GM12864 (cell line): ENCODE measurements around the gene COQ3.
"Not testable (repeated sequence)": the region's sequence is repeated elsewhere in the genome, so short reads cannot be mapped to it uniquely, and the experiment has no call there.

ENCODE experiments used
- DNase-seq: peaks from one replicate; pipeline ENCODE4 v3.0.0-alpha.2; 2011; ENCODE audit warnings: low read depth
- H3K4me3 ChIP-seq: 2 replicates; pipeline ENCODE4 v1.5.1; 2011; ENCODE audit warnings: mild to moderate bottlenecking, low read depth, low read length, control low read depth
- TF ChIP-seq, protein P1 (sequence below): IDR thresholded peaks from 2 replicates; pipeline ENCODE4 v1.5.1; 2011; ENCODE audit warnings: low read depth, mild to moderate bottlenecking, moderate library complexity, low read length, control low read depth, inconsistent platforms; ENCODE audit errors: missing control alignments

COQ3 gene

GRCh38 chr6:99348288-99349170 is 45.5 kb downstream of the COQ3 start:
- DNase-seq, result no peak
- TF ChIP-seq, protein P1, sequence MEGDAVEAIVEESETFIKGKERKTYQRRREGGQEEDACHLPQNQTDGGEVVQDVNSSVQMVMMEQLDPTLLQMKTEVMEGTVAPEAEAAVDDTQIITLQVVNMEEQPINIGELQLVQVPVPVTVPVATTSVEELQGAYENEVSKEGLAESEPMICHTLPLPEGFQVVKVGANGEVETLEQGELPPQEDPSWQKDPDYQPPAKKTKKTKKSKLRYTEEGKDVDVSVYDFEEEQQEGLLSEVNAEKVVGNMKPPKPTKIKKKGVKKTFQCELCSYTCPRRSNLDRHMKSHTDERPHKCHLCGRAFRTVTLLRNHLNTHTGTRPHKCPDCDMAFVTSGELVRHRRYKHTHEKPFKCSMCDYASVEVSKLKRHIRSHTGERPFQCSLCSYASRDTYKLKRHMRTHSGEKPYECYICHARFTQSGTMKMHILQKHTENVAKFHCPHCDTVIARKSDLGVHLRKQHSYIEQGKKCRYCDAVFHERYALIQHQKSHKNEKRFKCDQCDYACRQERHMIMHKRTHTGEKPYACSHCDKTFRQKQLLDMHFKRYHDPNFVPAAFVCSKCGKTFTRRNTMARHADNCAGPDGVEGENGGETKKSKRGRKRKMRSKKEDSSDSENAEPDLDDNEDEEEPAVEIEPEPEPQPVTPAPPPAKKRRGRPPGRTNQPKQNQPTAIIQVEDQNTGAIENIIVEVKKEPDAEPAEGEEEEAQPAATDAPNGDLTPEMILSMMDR, result no peak
- H3K4me3 ChIP-seq, result no peak overlapping the region

DNA sequence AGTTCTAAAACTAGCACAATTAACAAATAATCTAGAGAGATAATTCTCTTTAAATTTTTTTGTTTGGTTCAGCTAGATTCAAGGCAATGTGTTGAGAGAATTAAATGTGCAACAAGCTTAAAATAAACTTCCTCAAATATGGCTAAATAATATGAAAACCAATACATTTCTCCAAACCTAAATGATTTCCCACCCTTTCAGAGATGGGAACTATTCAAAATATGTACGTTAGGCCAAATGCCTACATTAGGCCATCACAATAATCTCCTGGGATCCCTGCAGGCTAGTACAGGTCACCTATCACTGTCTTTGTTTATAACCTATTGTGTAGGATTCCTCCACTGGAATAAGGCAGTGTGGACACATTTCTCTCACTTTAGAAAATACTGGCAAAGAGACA is 46.2 kb downstream of the COQ3 start:
- TF ChIP-seq, protein P1, result no peak
- no peak overlapping the region for H3K4me3 ChIP-seq
- DNase-seq, result no peak

GRCh38 chr6:99346595-99346994 is 47.4 kb downstream of the COQ3 start:
- no peak overlapping the region for H3K4me3 ChIP-seq
- TF ChIP-seq, protein P1, result no peak
- no peak for DNase-seq

DNA sequence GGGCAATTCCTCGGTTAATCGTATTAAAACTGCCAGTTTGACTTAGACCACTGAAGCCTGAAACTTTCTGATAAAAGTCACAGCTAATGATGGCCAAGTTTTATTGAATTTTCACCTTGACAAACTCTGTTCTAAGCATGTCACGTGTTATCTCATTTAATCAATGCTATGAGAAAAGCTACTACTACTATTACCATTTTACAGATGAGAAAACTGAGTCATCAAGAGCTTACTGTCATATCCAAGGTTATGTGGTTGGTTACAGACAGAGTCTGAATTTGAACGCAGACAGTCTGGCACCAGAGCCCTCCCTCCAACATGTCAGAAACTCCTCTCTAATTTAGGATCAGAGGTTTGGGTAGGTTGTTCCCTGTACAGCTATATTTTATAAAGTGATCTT is 48.8 kb downstream of the COQ3 start:
- H3K4me3 ChIP-seq, result no peak overlapping the region
- DNase-seq, result no peak
- TF ChIP-seq, protein P1, result no peak

GRCh38 chr6:99344289-99344688 is 49.7 kb downstream of the COQ3 start:
- H3K4me3 ChIP-seq, result no peak overlapping the region
- DNase-seq, result no peak
- TF ChIP-seq, protein P1, result no peak

GRCh38 chr6:99341862-99342455 is 52.0 kb downstream of the COQ3 start:
- TF ChIP-seq, protein P1, result no peak
- no peak overlapping the region for H3K4me3 ChIP-seq
- no peak for DNase-seq

GRCh38 chr6:99338188-99338587 is 55.8 kb downstream of the COQ3 start:
- H3K4me3 ChIP-seq, result no peak overlapping the region
- TF ChIP-seq, protein P1, result no peak
- DNase-seq, result no peak

- DNase-seq, H3K4me3 ChIP-seq: not testable (repeated sequence)
Measured at GRCh38 chr6:99335298-99335697, 58.7 kb downstream of the COQ3 start.
